ENCODE results near the gene CCS. TPM values are rescaled to one million over a fixed set of nuclear protein-coding genes. Genes with fewer than 3 reads are reported as not detected.

Gene CCS
- total and polyA plus RNA-seq, 9 of the 15 experiments (the other 6 are each of a cell fraction or from before 2014, with no cell fraction given), result 1.1 to 46.6 (median 26.8) TPM

DNA sequence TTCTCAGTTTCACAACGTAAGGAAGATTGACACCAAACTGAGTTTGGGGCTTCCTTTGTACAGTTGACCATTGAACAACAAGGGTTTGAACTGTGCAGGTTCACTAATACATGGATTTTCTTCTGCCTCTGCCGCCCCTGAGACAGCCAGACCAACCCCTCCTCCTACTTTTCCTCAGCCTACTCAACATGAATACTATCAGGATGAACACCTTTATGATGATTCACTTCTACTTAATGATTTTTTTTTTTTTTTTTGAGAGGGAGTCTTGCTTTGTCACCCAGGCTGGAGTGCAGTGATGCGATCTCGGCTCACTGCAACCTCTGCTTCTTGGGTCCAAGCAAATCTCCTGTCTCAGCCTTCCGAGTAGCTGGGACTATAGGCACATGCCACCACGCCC lies 60.1 kb downstream of the CCS start (continued):
- TF ChIP-seq, protein P1, sequence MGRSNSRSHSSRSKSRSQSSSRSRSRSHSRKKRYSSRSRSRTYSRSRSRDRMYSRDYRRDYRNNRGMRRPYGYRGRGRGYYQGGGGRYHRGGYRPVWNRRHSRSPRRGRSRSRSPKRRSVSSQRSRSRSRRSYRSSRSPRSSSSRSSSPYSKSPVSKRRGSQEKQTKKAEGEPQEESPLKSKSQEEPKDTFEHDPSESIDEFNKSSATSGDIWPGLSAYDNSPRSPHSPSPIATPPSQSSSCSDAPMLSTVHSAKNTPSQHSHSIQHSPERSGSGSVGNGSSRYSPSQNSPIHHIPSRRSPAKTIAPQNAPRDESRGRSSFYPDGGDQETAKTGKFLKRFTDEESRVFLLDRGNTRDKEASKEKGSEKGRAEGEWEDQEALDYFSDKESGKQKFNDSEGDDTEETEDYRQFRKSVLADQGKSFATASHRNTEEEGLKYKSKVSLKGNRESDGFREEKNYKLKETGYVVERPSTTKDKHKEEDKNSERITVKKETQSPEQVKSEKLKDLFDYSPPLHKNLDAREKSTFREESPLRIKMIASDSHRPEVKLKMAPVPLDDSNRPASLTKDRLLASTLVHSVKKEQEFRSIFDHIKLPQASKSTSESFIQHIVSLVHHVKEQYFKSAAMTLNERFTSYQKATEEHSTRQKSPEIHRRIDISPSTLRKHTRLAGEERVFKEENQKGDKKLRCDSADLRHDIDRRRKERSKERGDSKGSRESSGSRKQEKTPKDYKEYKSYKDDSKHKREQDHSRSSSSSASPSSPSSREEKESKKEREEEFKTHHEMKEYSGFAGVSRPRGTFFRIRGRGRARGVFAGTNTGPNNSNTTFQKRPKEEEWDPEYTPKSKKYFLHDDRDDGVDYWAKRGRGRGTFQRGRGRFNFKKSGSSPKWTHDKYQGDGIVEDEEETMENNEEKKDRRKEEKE (IDR thresholded peaks at IDR 0.05; ENCODE audit: borderline replicate concordance in 1 of 2, control insufficient read depth in 1 of 2, low read depth in 2 of 2, low read length in 1 of 2), result no peak
- TF ChIP-seq IRF9 (tag; IDR thresholded peaks at IDR 0.05), result no peak
- no peak for TF ChIP-seq NCOA2 (IDR thresholded peaks at IDR 0.05; ENCODE audit: partially characterized antibody in 2 of 2)
- TF ChIP-seq ETS2 (tag; IDR thresholded peaks at IDR 0.05; ENCODE audit: borderline replicate concordance, poor library complexity, severe bottlenecking), result no peak
- no peak for TF ChIP-seq BRD4 (IDR thresholded peaks at IDR 0.05)
- TF ChIP-seq FOXM1 (IDR thresholded peaks at IDR 0.05; ENCODE audit: low read depth), result no peak
- no peak for TF ChIP-seq FOXM1 (CRISPR knock-in tag; IDR thresholded peaks at IDR 0.05; ENCODE audit: low read depth)
- peak; percentile 75; the same call in 1 of the 2 replicates for TF ChIP-seq SMARCE1 (IDR thresholded peaks at IDR 0.05)
- TF ChIP-seq, protein P2, sequence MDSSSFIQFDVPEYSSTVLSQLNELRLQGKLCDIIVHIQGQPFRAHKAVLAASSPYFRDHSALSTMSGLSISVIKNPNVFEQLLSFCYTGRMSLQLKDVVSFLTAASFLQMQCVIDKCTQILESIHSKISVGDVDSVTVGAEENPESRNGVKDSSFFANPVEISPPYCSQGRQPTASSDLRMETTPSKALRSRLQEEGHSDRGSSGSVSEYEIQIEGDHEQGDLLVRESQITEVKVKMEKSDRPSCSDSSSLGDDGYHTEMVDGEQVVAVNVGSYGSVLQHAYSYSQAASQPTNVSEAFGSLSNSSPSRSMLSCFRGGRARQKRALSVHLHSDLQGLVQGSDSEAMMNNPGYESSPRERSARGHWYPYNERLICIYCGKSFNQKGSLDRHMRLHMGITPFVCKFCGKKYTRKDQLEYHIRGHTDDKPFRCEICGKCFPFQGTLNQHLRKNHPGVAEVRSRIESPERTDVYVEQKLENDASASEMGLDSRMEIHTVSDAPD (CRISPR knock-in tag; IDR thresholded peaks at IDR 0.05), result no peak
- TF ChIP-seq, protein P3, sequence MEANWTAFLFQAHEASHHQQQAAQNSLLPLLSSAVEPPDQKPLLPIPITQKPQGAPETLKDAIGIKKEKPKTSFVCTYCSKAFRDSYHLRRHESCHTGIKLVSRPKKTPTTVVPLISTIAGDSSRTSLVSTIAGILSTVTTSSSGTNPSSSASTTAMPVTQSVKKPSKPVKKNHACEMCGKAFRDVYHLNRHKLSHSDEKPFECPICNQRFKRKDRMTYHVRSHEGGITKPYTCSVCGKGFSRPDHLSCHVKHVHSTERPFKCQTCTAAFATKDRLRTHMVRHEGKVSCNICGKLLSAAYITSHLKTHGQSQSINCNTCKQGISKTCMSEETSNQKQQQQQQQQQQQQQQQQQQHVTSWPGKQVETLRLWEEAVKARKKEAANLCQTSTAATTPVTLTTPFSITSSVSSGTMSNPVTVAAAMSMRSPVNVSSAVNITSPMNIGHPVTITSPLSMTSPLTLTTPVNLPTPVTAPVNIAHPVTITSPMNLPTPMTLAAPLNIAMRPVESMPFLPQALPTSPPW (CRISPR knock-in tag; IDR thresholded peaks at IDR 0.05), result no peak
- no peak for TF ChIP-seq NFIC (IDR thresholded peaks at IDR 0.05)
- TF ChIP-seq EGR1 (conservative IDR thresholded peaks at IDR 0.05), result peak; percentile 54
- TF ChIP-seq MCM7 (IDR thresholded peaks at IDR 0.05), result no peak
- no peak for TF ChIP-seq NBN (IDR thresholded peaks at IDR 0.05; ENCODE audit: low read depth)
- no peak for TF ChIP-seq ZFX (CRISPR knock-in tag; IDR thresholded peaks at IDR 0.05)
- no peak for TF ChIP-seq ZFPM2 (CRISPR knock-in tag; IDR thresholded peaks at IDR 0.05)
- TF ChIP-seq CBX8 (IDR thresholded peaks at IDR 0.05; ENCODE audit: borderline replicate concordance, extremely low read depth, low read depth, low read length, poor library complexity, severe bottlenecking), result no peak
- no peak for TF ChIP-seq FOXK2 (conservative IDR thresholded peaks at IDR 0.05 in 1 of 2, IDR thresholded peaks at IDR 0.05 in 1 of 2; ENCODE audit: low read depth in 2 of 2)
- TF ChIP-seq RUNX1 (IDR thresholded peaks at IDR 0.05; ENCODE audit: low read depth), result no peak
- no peak for TF ChIP-seq MIER1 (IDR thresholded peaks at IDR 0.05; ENCODE audit: low read depth)
- no peak for TF ChIP-seq NR0B1 (IDR thresholded peaks at IDR 0.05; ENCODE audit: partially characterized antibody)
